Measurements from ENCODE around the gene TSC22D1. TPM values are rescaled to one million over a fixed set of nuclear protein-coding genes. Genes with fewer than 3 reads are reported as not detected.
A peak's percentile ranks its signal among the peaks of the same experiment; 100 is the strongest.

TSC22D1 gene
- total RNA-seq, 1 experiment from 2014 or later, result 72.5 TPM

GRCh38 chr13:44415815-44416214 lies 160.3 kb downstream of the TSC22D1 start:
- Mint-ChIP-seq H3K9me3 (peaks cover 4% of the 10 kb centered on the region), H3K36me3 (peaks cover 4% of the 10 kb centered on the region), H3K4me3 (no peak overlapping the region), H3K4me1 (peaks cover 55% of the 10 kb centered on the region), H3K27ac (no peak overlapping the region), H3K27me3 (ENCODE audit: low read depth) (peaks cover 12% of the 10 kb centered on the region)
- ChIA-PET POLR2A (interaction anchor here (0.6 to 2.8 kb wide), 4 partner anchors 18 to 998 kb away, joined by 3 to 31 read pairs (median 4); no protein-coding TSS in a partner anchor), CTCF (interaction anchor here (1.0 to 2.0 kb wide), 5 partner anchors 9 to 173 kb away, joined by 3 to 9 read pairs (median 4); no protein-coding TSS in a partner anchor)
- peak; percentile 53 for ATAC-seq
- TF ChIP-seq ETV6 (CRISPR knock-in tag; IDR thresholded peaks at IDR 0.05) (0 out of 2 replicates have a peak, but pooled peaks have one; percentile 13), SMAD3 (CRISPR knock-in tag; IDR thresholded peaks at IDR 0.05; ENCODE audit: borderline replicate concordance) (no peak), NFYB (CRISPR knock-in tag; conservative IDR thresholded peaks at IDR 0.05; ENCODE audit: low read depth) (no peak)
- no peak for DNase-seq (ENCODE audit: low spot score)

GRCh38 chr13:44414716-44415115 lies 161.4 kb downstream of the TSC22D1 start:
- H3K4me1 Mint-ChIP-seq, result peaks cover 53% of the 10 kb centered on the region
- DNase-seq (ENCODE audit: low spot score), result no peak
- CTCF ChIA-PET, result interaction anchor here (0.7 to 1.2 kb wide), 3 partner anchors 11 to 478 kb away, joined by 3 read pairs; no protein-coding TSS in a partner anchor
- no peak overlapping the region for H3K4me3 Mint-ChIP-seq
- H3K27ac Mint-ChIP-seq, result no peak overlapping the region
- H3K27me3 Mint-ChIP-seq (ENCODE audit: low read depth), result peaks cover 12% of the 10 kb centered on the region
- H3K36me3 Mint-ChIP-seq, result peaks cover 4% of the 10 kb centered on the region
- POLR2A ChIA-PET, result interaction anchor here (0.5 to 2.8 kb wide), 3 partner anchors 10 to 155 kb away, joined by 4 to 31 read pairs (median 4); no protein-coding TSS in a partner anchor
- TF ChIP-seq CREM (CRISPR knock-in tag; IDR thresholded peaks at IDR 0.05) (no peak), TP53 (CRISPR knock-in tag; IDR thresholded peaks at IDR 0.05) (no peak), ZNF416 (CRISPR knock-in tag; IDR thresholded peaks at IDR 0.05) (no peak)
- no peak for ATAC-seq
- H3K9me3 Mint-ChIP-seq, result peaks cover 4% of the 10 kb centered on the region

GRCh38 chr13:44413095-44413494 lies 163.0 kb downstream of the TSC22D1 start:
- ATAC-seq, result no peak
- H3K4me3 Mint-ChIP-seq, result no peak overlapping the region
- H3K27me3 Mint-ChIP-seq (ENCODE audit: low read depth), result peaks cover 12% of the 10 kb centered on the region
- H3K4me1 Mint-ChIP-seq, result peaks cover 50% of the 10 kb centered on the region
- H3K27ac Mint-ChIP-seq, result no peak overlapping the region
- no peak for DNase-seq (ENCODE audit: low spot score)
- H3K36me3 Mint-ChIP-seq, result peaks cover 4% of the 10 kb centered on the region
- ChIA-PET CTCF (no interaction called here), POLR2A (interaction anchor here (0.7 kb wide), 1 partner anchor 22 kb away, joined by 3 read pairs; no protein-coding TSS in a partner anchor)
- peaks cover 4% of the 10 kb centered on the region for H3K9me3 Mint-ChIP-seq
- TF ChIP-seq USF2 (CRISPR knock-in tag; IDR thresholded peaks at IDR 0.05), result no peak
- TF ChIP-seq GRHL2 (CRISPR knock-in tag; IDR thresholded peaks at IDR 0.05; ENCODE audit: insufficient replicate concordance, severe bottlenecking), result no peak
- TF ChIP-seq FOXP4 (CRISPR knock-in tag; IDR thresholded peaks at IDR 0.05), result no peak
- no peak for TF ChIP-seq ZNF416 (CRISPR knock-in tag; IDR thresholded peaks at IDR 0.05)
- TF ChIP-seq ATF3 (CRISPR knock-in tag; conservative IDR thresholded peaks at IDR 0.05), result no peak
- TF ChIP-seq RORB (CRISPR knock-in tag; IDR thresholded peaks at IDR 0.05), result no peak
- TF ChIP-seq ZNF317 (CRISPR knock-in tag; IDR thresholded peaks at IDR 0.05; ENCODE audit: borderline replicate concordance, low read depth), result no peak
- TF ChIP-seq ELF4 (CRISPR knock-in tag; IDR thresholded peaks at IDR 0.05; ENCODE audit: low read depth), result no peak

GRCh38 chr13:44412346-44412935 lies 163.7 kb downstream of the TSC22D1 start:
- CTCF ChIA-PET, result no interaction called here
- Mint-ChIP-seq H3K36me3 (peaks cover 4% of the 10 kb centered on the region), H3K4me1 (peaks cover 49% of the 10 kb centered on the region), H3K4me3 (no peak overlapping the region), H3K27me3 (ENCODE audit: low read depth) (peaks cover 12% of the 10 kb centered on the region), H3K9me3 (peaks cover 4% of the 10 kb centered on the region), H3K27ac (no peak overlapping the region)
- ATAC-seq (no peak), DNase-seq (ENCODE audit: low spot score) (no peak)
- POLR2A ChIA-PET, result no interaction called here
- TF ChIP-seq ZNF423 (CRISPR knock-in tag; IDR thresholded peaks at IDR 0.05) (no peak), PRDM15 (CRISPR knock-in tag; IDR thresholded peaks at IDR 0.05) (no peak), ZNF396 (CRISPR knock-in tag; IDR thresholded peaks at IDR 0.05; ENCODE audit: borderline replicate concordance) (no peak), KAT7 (CRISPR knock-in tag; IDR thresholded peaks at IDR 0.05; ENCODE audit: borderline replicate concordance) (no peak), ZNF281 (CRISPR knock-in tag; IDR thresholded peaks at IDR 0.05) (no peak)

Data from WTC11 (cell line).